HEK293 (cell line): ENCODE data around the gene ALDOA.
A peak's percentile ranks its signal among the peaks of the same experiment; 100 is the strongest.

Experiments used
- CTCF ChIP-seq: fragments of 450-650 bp; formaldehyde crosslinking; IDR thresholded peaks from 2 replicates; pipeline ENCODE4 v1.5.1; 2016; ENCODE audit warnings: missing biosample characterization, missing genetic modification characterization
- MYNN ChIP-seq: fragments of 450-650 bp; formaldehyde crosslinking; IDR thresholded peaks from 2 replicates; pipeline ENCODE4 v1.5.1; 2016; ENCODE audit warnings: missing biosample characterization, missing genetic modification characterization, borderline replicate concordance
- MZF1 ChIP-seq: fragments of 450-650 bp; formaldehyde crosslinking; IDR thresholded peaks from 2 replicates; pipeline ENCODE4 v1.5.1; 2017; ENCODE audit warnings: missing biosample characterization, missing genetic modification characterization, borderline replicate concordance
- SETDB1 ChIP-seq: IDR thresholded peaks from one replicate; pipeline ENCODE4 v1.6.1; 2017; ENCODE audit warnings: mild to moderate bottlenecking, low read length, moderate library complexity, mixed read lengths; ENCODE audit not compliant: insufficient read length
- YY2 ChIP-seq: fragments of 450-650 bp; formaldehyde crosslinking; IDR thresholded peaks from 2 replicates; pipeline ENCODE4 v1.5.1; 2016; ENCODE audit warnings: missing biosample characterization, missing genetic modification characterization
- ZBTB6 ChIP-seq: fragments of 450-650 bp; formaldehyde crosslinking; IDR thresholded peaks from 2 replicates; pipeline ENCODE4 v1.5.1; 2017; ENCODE audit warnings: missing biosample characterization, missing genetic modification characterization
- ZBTB8A ChIP-seq: fragments of 450-650 bp; formaldehyde crosslinking; IDR thresholded peaks from 2 replicates; pipeline ENCODE4 v1.5.1; 2016; ENCODE audit warnings: missing biosample characterization, missing genetic modification characterization
- ZNF24 ChIP-seq: fragments of 450-650 bp; formaldehyde crosslinking; IDR thresholded peaks from 2 replicates; pipeline ENCODE4 v1.5.1; 2016; ENCODE audit warnings: missing biosample characterization, missing genetic modification characterization
- ZNF324 ChIP-seq: fragments of 450-650 bp; formaldehyde crosslinking; IDR thresholded peaks from 2 replicates; pipeline ENCODE4 v1.5.1; 2016; ENCODE audit warnings: missing biosample characterization, missing genetic modification characterization
- ZNF747 ChIP-seq: fragments of 450-650 bp; formaldehyde crosslinking; IDR thresholded peaks from 2 replicates; pipeline ENCODE4 v1.5.1; 2016; ENCODE audit warnings: missing biosample characterization, missing genetic modification characterization
- ZNF777 ChIP-seq: fragments of 450-650 bp; formaldehyde crosslinking; IDR thresholded peaks from 2 replicates; pipeline ENCODE4 v1.5.1; 2017; ENCODE audit warnings: missing biosample characterization, missing genetic modification characterization, borderline replicate concordance

- TF ChIP-seq ZNF747 (tag by site-specific recombination), result no peak
- TF ChIP-seq CTCF (tag by site-specific recombination), result no peak
- TF ChIP-seq SETDB1, result no peak
- TF ChIP-seq ZBTB6, result no peak
- TF ChIP-seq YY2, result no peak
- TF ChIP-seq ZBTB8A (tag by site-specific recombination), result peak; percentile 66
- no peak for TF ChIP-seq ZNF24 (tag by site-specific recombination)
- no peak for TF ChIP-seq MYNN
- TF ChIP-seq ZNF324 (tag by site-specific recombination), result no peak
- no peak for TF ChIP-seq ZNF777 (tag by site-specific recombination)
- no peak for TF ChIP-seq MZF1
Observed at GRCh38 chr16:30028438-30029076, 37.0 kb upstream of the ALDOA start.
